ENCODE data around the gene TADA2B. TPM values are rescaled to one million over a fixed set of nuclear protein-coding genes. Genes with fewer than 3 reads are reported as not detected.

Gene TADA2B
- total RNA-seq, 4 donors from 2014 or later, result 17.9 to 34.1 (median 26.6) TPM

GRCh38 chr4:7037425-7037824 is 5.7 kb upstream of the TADA2B start:
- no peak overlapping the region for H3K27ac ChIP-seq
- H3K9me3 ChIP-seq, result no peaks in the 10 kb centered on the region
- TF ChIP-seq, protein P1, sequence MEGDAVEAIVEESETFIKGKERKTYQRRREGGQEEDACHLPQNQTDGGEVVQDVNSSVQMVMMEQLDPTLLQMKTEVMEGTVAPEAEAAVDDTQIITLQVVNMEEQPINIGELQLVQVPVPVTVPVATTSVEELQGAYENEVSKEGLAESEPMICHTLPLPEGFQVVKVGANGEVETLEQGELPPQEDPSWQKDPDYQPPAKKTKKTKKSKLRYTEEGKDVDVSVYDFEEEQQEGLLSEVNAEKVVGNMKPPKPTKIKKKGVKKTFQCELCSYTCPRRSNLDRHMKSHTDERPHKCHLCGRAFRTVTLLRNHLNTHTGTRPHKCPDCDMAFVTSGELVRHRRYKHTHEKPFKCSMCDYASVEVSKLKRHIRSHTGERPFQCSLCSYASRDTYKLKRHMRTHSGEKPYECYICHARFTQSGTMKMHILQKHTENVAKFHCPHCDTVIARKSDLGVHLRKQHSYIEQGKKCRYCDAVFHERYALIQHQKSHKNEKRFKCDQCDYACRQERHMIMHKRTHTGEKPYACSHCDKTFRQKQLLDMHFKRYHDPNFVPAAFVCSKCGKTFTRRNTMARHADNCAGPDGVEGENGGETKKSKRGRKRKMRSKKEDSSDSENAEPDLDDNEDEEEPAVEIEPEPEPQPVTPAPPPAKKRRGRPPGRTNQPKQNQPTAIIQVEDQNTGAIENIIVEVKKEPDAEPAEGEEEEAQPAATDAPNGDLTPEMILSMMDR (IDR thresholded peaks at IDR 0.05), result no peak
- no peak for TF ChIP-seq POLR2A (IDR thresholded peaks at IDR 0.05)
- no peak for DNase-seq
- peaks cover 0 to under 1% of the 10 kb centered on the region in 2 donors for H3K36me3 ChIP-seq
- intact Hi-C loops (cut with DNase I), result no loop called here
- no peak overlapping the region for H3K4me3 ChIP-seq (replicated peaks in 1 of 3)
- no peaks in the 10 kb centered on the region for H3K27me3 ChIP-seq
- WGBS, 2 donors, result 63 to 75% methylated on average over 6 of the region's 6 CpGs
- peaks cover 6% of the 10 kb centered on the region in 2 donors for H3K4me1 ChIP-seq

GRCh38 chr4:7040765-7041164 is 2.4 kb upstream of the TADA2B start:
- H3K9me3 ChIP-seq, result no peaks in the 10 kb centered on the region
- intact Hi-C loops (cut with DNase I), result loop anchor here (5.0 to 10.0 kb wide), 2 partner anchors 53 to 136 kb away; partner anchors contain the start of gene TBC1D14
- TF ChIP-seq, protein P1 (IDR thresholded peaks at IDR 0.05), result no peak
- no peak for TF ChIP-seq POLR2A (IDR thresholded peaks at IDR 0.05)
- WGBS, 2 donors, result 90 to 92% methylated on average over 4 of the region's 4 CpGs
- peaks cover 23% of the 10 kb centered on the region in 2 donors for H3K4me1 ChIP-seq
- DNase-seq, result no peak
- H3K4me3 ChIP-seq (replicated peaks in 1 of 3), result no peak overlapping the region
- H3K27ac ChIP-seq, result no peak overlapping the region
- H3K27me3 ChIP-seq, result no peaks in the 10 kb centered on the region
- no peaks in the 10 kb centered on the region for H3K36me3 ChIP-seq

DNA sequence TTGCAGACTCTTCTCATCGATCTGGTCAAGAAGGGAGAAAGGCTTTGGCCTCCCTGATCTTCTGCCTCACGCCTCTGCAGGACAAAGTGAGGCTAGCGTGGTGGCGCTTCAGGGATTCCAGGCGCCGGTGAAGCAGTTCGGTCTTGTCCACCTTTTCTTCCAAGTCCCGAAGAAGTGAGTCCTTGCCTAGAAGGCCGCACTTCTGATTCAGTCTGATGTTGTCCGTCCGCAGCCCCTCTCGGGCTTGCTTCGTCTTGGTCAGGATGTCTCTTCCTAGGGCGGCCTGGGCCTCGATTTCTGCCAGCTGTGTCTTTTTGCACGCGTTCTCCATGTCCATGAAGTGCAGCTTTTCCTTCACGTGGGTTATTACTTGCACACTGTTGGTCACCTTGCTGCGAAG is 1.9 kb upstream of the TADA2B start:
- no peaks in the 10 kb centered on the region for H3K36me3 ChIP-seq
- intact Hi-C loops (cut with DNase I), result loop anchor here (5.0 to 10.0 kb wide), 2 partner anchors 54 to 136 kb away; partner anchors contain the start of gene TBC1D14

GRCh38 chr4:7041801-7042502 is 1.2 kb upstream of the TADA2B start:
- TF ChIP-seq, protein P1 (IDR thresholded peaks at IDR 0.05), result no peak
- TF ChIP-seq POLR2A (IDR thresholded peaks at IDR 0.05), result no peak
- WGBS, 2 donors, result 22 to 25% methylated on average over 41 to 42 of the region's 42 CpGs
- peak in 1 of 2 donors; percentile 27 for DNase-seq

More for the DNA sequence above, 1.9 kb upstream of the TADA2B start:
- H3K4me3 ChIP-seq (replicated peaks in 1 of 3), result no peak overlapping the region
- peaks cover 28% of the 10 kb centered on the region in 2 donors for H3K4me1 ChIP-seq
- WGBS, 2 donors, result 93 to 94% methylated on average over 19 of the region's 19 CpGs
- H3K27me3 ChIP-seq, result no peaks in the 10 kb centered on the region
- TF ChIP-seq, protein P1 (IDR thresholded peaks at IDR 0.05), result no peak
- TF ChIP-seq POLR2A (IDR thresholded peaks at IDR 0.05), result no peak
- no peak for DNase-seq
- no peaks in the 10 kb centered on the region for H3K9me3 ChIP-seq
- H3K27ac ChIP-seq, result no peak overlapping the region

More at GRCh38 chr4:7041801-7042502, 1.2 kb upstream of the TADA2B start:
- Histone ChIP-seq H3K36me3 (no peaks in the 10 kb centered on the region), H3K9me3 (no peaks in the 10 kb centered on the region), H3K4me1 (peaks cover 32 to 35% of the 10 kb centered on the region in 2 donors), H3K27me3 (no peaks in the 10 kb centered on the region), H3K27ac (peak overlapping the region in 2 of 3 donors; percentile 14 to 50), H3K4me3 (replicated peaks in 1 of 3) (peak overlapping the region; percentile 17 to 74 (median 33))
- intact Hi-C loops (cut with DNase I), result loop anchor here (2.0 to 10.0 kb wide), 3 partner anchors 27 to 137 kb away; partner anchors contain the start of genes GRPEL1 and TBC1D14
